RWPE2 (cell line): Measurements from ENCODE around the gene LRRC25.

Experiments used
- ATAC-seq: fragments of 200-7000 bp; cut with Tn5 transposase; 3 replicates; pipeline ENCODE4 v1.9.1; 2021; ENCODE audit warnings: low read depth
- DNase-seq: peaks from one replicate; pipeline ENCODE4 v3.0.0-alpha.2; 2020; ENCODE audit warnings: low spot score
- H3K27ac ChIP-seq: fragments of 450-650 bp; 2 replicates; pipeline ENCODE4 v1.5.1; 2017; ENCODE audit warnings: mild to moderate bottlenecking; ENCODE audit not compliant: poor library complexity, severe bottlenecking
- H3K27me3 ChIP-seq: fragments of 250-450 bp; sonication (Bioruptor Pico); 2 replicates; pipeline ENCODE4 v1.5.1; 2021; ENCODE audit warnings: mild to moderate bottlenecking, moderate library complexity; ENCODE audit not compliant: insufficient read depth, poor library complexity, severe bottlenecking
- H3K36me3 ChIP-seq: fragments of 250-450 bp; sonication (Bioruptor Pico); 2 replicates; pipeline ENCODE4 v1.5.1; 2020; ENCODE audit warnings: low read depth, mild to moderate bottlenecking, moderate library complexity
- H3K4me1 ChIP-seq: fragments of 250-450 bp; sonication (Bioruptor Pico); 2 replicates; pipeline ENCODE4 v1.5.1; 2021; ENCODE audit warnings: mild to moderate bottlenecking, moderate library complexity; ENCODE audit not compliant: insufficient read depth, poor library complexity, severe bottlenecking
- H3K4me3 ChIP-seq: fragments of 250-450 bp; sonication (Bioruptor Pico); 2 replicates; pipeline ENCODE4 v1.5.1; 2021; ENCODE audit warnings: mild to moderate bottlenecking, moderate library complexity; ENCODE audit not compliant: severe bottlenecking
- H3K9me3 ChIP-seq: fragments of 250-450 bp; sonication (Bioruptor Pico); 2 replicates; pipeline ENCODE4 v1.5.1; 2021; ENCODE audit warnings: mild to moderate bottlenecking, moderate library complexity; ENCODE audit not compliant: severe bottlenecking
- CTCF ChIP-seq: fragments of 450-650 bp; IDR thresholded peaks from one replicate; pipeline ENCODE4 v1.5.1; 2017; ENCODE audit warnings: mild to moderate bottlenecking, moderate library complexity; ENCODE audit not compliant: poor library complexity, severe bottlenecking

The LRRC25 gene

GRCh38 chr19:18345296-18345695 lies 52.1 kb downstream of the LRRC25 start:
- no peak for TF ChIP-seq CTCF
- DNase-seq (no peak), ATAC-seq (no peak)
- no peak overlapping the region for H3K4me3 ChIP-seq
- no peaks in the 10 kb centered on the region for H3K36me3 ChIP-seq
- H3K4me1 ChIP-seq, result peaks cover 6% of the 10 kb centered on the region
- H3K27me3 ChIP-seq, result no peaks in the 10 kb centered on the region
- no peak overlapping the region for H3K27ac ChIP-seq
- H3K9me3 ChIP-seq, result no peaks in the 10 kb centered on the region

DNA sequence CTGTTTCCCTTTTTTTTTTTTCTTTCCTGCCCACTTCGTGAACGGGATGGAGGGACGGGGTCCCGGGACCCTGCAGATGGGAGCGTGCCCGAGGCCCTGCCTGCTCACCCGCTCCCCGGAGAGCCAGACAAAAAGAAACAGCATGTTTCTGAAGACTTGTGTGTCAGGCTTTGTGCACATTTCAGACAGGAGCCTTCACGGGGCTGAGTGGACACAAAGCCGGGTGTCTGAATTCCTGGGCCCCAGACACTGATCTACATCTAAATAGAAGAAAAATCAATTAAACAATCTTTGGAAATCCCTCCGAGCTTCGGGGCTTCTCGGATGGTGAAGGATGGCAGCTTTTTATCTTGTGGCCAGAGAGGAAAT lies 52.9 kb downstream of the LRRC25 start:
- no peaks in the 10 kb centered on the region for H3K36me3 ChIP-seq
- H3K27ac ChIP-seq, result peak overlapping the region; percentile 63

GRCh38 chr19:18342090-18342632 lies 55.3 kb downstream of the LRRC25 start:
- TF ChIP-seq CTCF, result no peak
- DNase-seq (no peak), ATAC-seq (no peak)
- H3K27ac ChIP-seq, result no peak overlapping the region
- H3K36me3 ChIP-seq, result no peaks in the 10 kb centered on the region
- peaks cover 6% of the 10 kb centered on the region for H3K4me1 ChIP-seq
- H3K9me3 ChIP-seq, result no peaks in the 10 kb centered on the region
- no peaks in the 10 kb centered on the region for H3K27me3 ChIP-seq
- no peak overlapping the region for H3K4me3 ChIP-seq

More for the DNA sequence above, 52.9 kb downstream of the LRRC25 start:
- ATAC-seq (no peak), DNase-seq (no peak)
- H3K27me3 ChIP-seq, result no peaks in the 10 kb centered on the region
- H3K4me3 ChIP-seq, result no peak overlapping the region
- peaks cover 6% of the 10 kb centered on the region for H3K4me1 ChIP-seq
- no peak for TF ChIP-seq CTCF
- no peaks in the 10 kb centered on the region for H3K9me3 ChIP-seq
